HEK293 (cell line): ENCODE data around the gene MALSU1.
A peak's percentile ranks its signal among the peaks of the same experiment; 100 is the strongest.

ENCODE experiments used
- CTCF ChIA-PET: fragments of 350-600 bp; formaldehyde crosslinking; extraction: SDS; loops from one replicate; lab custom pipeline; 2021; ENCODE audit warnings: antibody characterized with exemption; lab: Yijun Ruan, JAX
- POLR2A ChIA-PET: fragments of 300-600 bp; formaldehyde crosslinking; extraction: SDS; loops from one replicate; lab custom pipeline; 2020; ENCODE audit warnings: antibody characterized with exemption, inconsistent platforms; lab: Yijun Ruan, JAX
- H3K27ac ChIP-seq: fragments of 200-500 bp; sonication (Bioruptor generic); 2 replicates; pipeline ENCODE4 v1.5.1; 2014; ENCODE audit warnings: low read depth, low read length, control low read depth, inconsistent platforms; ENCODE audit errors: extremely low read depth
- H3K36me3 ChIP-seq, 2 experiments: fragments of 200-500 bp in 1 of 2; sonication (Bioruptor generic) in 1 of 2; 1 replicate in 1 of 2; 2 replicates in 1 of 2; pipeline ENCODE4 v1.5.1; 2014 to 2017; ENCODE audit warnings: inconsistent platforms in 2 of 2, low read length in 2 of 2; ENCODE audit not compliant: control insufficient read depth in 2 of 2, insufficient read depth in 1 of 2
- H3K4me1 ChIP-seq: fragments of 200-500 bp; sonication (Bioruptor generic); 2 replicates; pipeline ENCODE4 v1.5.1; 2014; ENCODE audit warnings: mild to moderate bottlenecking, low read length, inconsistent platforms; ENCODE audit not compliant: control insufficient read depth, insufficient read depth
- H3K4me3 ChIP-seq: 2 replicates; pipeline ENCODE4 v1.5.1; 2011; ENCODE audit warnings: low read depth, mild to moderate bottlenecking, control low read depth, low read length, moderate library complexity
- H3K9me3 ChIP-seq: fragments of 200-500 bp; sonication (Bioruptor generic); 2 replicates; pipeline ENCODE4 v1.5.1; 2014; ENCODE audit warnings: low read depth, low read length, inconsistent platforms; ENCODE audit not compliant: control insufficient read depth, insufficient read depth
- BCL11A ChIP-seq: fragments of 450-650 bp; formaldehyde crosslinking; IDR thresholded peaks from 2 replicates; pipeline ENCODE4 v1.5.1; 2016; ENCODE audit warnings: low read depth, missing biosample characterization, missing genetic modification characterization
- HOXD13 ChIP-seq: sonication (generic); formaldehyde crosslinking; IDR thresholded peaks from 2 replicates; pipeline ENCODE4 v1.8.0; 2022; ENCODE audit warnings: missing genetic modification reagents, borderline replicate concordance
- KLF16 ChIP-seq: fragments of 450-650 bp; formaldehyde crosslinking; IDR thresholded peaks from 2 replicates; pipeline ENCODE4 v1.5.1; 2017; ENCODE audit warnings: missing biosample characterization, missing genetic modification characterization
- MZF1 ChIP-seq: fragments of 450-650 bp; formaldehyde crosslinking; IDR thresholded peaks from 2 replicates; pipeline ENCODE4 v1.5.1; 2017; ENCODE audit warnings: missing biosample characterization, missing genetic modification characterization, borderline replicate concordance
- SETDB1 ChIP-seq: IDR thresholded peaks from one replicate; pipeline ENCODE4 v1.6.1; 2017; ENCODE audit warnings: mild to moderate bottlenecking, low read length, moderate library complexity, mixed read lengths; ENCODE audit not compliant: insufficient read length
- YY2 ChIP-seq: fragments of 450-650 bp; formaldehyde crosslinking; IDR thresholded peaks from 2 replicates; pipeline ENCODE4 v1.5.1; 2016; ENCODE audit warnings: missing biosample characterization, missing genetic modification characterization
- ZBTB48 ChIP-seq: fragments of 450-650 bp; formaldehyde crosslinking; IDR thresholded peaks from 2 replicates; pipeline ENCODE4 v1.5.1; 2016; ENCODE audit warnings: missing biosample characterization, missing genetic modification characterization
- ZFP37 ChIP-seq: fragments of 450-650 bp; formaldehyde crosslinking; IDR thresholded peaks from 2 replicates; pipeline ENCODE4 v1.5.1; 2016; ENCODE audit warnings: missing biosample characterization, missing genetic modification characterization
- ZNF10 ChIP-seq: fragments of 450-650 bp; formaldehyde crosslinking; IDR thresholded peaks from 2 replicates; pipeline ENCODE4 v1.5.1; 2017; ENCODE audit warnings: missing biosample characterization, missing genetic modification characterization
- ZNF133 ChIP-seq: fragments of 450-650 bp; formaldehyde crosslinking; IDR thresholded peaks from 2 replicates; pipeline ENCODE4 v1.5.1; 2016; ENCODE audit warnings: missing biosample characterization, missing genetic modification characterization
- ZNF155 ChIP-seq: fragments of 450-650 bp; formaldehyde crosslinking; IDR thresholded peaks from 2 replicates; pipeline ENCODE4 v1.5.1; 2016; ENCODE audit warnings: missing biosample characterization, missing genetic modification characterization
- ZNF19 ChIP-seq: fragments of 450-650 bp; formaldehyde crosslinking; IDR thresholded peaks from 2 replicates; pipeline ENCODE4; 2016; ENCODE audit warnings: missing biosample characterization, missing genetic modification characterization, low read depth
- ZNF211 ChIP-seq: fragments of 450-650 bp; formaldehyde crosslinking; IDR thresholded peaks from 2 replicates; pipeline ENCODE4 v1.5.1; 2016; ENCODE audit warnings: low read depth, missing biosample characterization, missing genetic modification characterization
- ZNF223 ChIP-seq: fragments of 450-650 bp; formaldehyde crosslinking; IDR thresholded peaks from 2 replicates; pipeline ENCODE4 v1.5.1; 2016; ENCODE audit warnings: missing biosample characterization, missing genetic modification characterization
- ZNF248 ChIP-seq: fragments of 450-650 bp; formaldehyde crosslinking; IDR thresholded peaks from 2 replicates; pipeline ENCODE4 v1.5.1; 2017; ENCODE audit warnings: missing biosample characterization, missing genetic modification characterization
- ZNF426 ChIP-seq: fragments of 450-650 bp; formaldehyde crosslinking; IDR thresholded peaks from 2 replicates; pipeline ENCODE4 v1.5.1; 2017; ENCODE audit warnings: missing biosample characterization, missing genetic modification characterization, mild to moderate bottlenecking, inconsistent platforms, moderate library complexity
- ZNF510 ChIP-seq: fragments of 450-650 bp; formaldehyde crosslinking; IDR thresholded peaks from 2 replicates; pipeline ENCODE4 v1.5.1; 2018; ENCODE audit warnings: mild to moderate bottlenecking, missing genetic modification characterization, missing biosample characterization; ENCODE audit not compliant: insufficient replicate concordance
- ZNF529 ChIP-seq: fragments of 450-650 bp; formaldehyde crosslinking; IDR thresholded peaks from 2 replicates; pipeline ENCODE4 v1.5.1; 2017; ENCODE audit warnings: missing genetic modification characterization, missing biosample characterization; ENCODE audit not compliant: insufficient replicate concordance
- ZNF549 ChIP-seq: fragments of 450-650 bp; IDR thresholded peaks from 2 replicates; pipeline ENCODE4 v1.5.1; 2018; ENCODE audit warnings: missing biosample characterization, missing genetic modification characterization, mild to moderate bottlenecking, inconsistent platforms, moderate library complexity
- ZNF596 ChIP-seq: fragments of 450-650 bp; IDR thresholded peaks from 2 replicates; pipeline ENCODE4 v1.5.0; 2018; ENCODE audit warnings: missing biosample characterization, mild to moderate bottlenecking, missing genetic modification characterization, moderate library complexity
- ZNF629 ChIP-seq: fragments of 450-650 bp; formaldehyde crosslinking; IDR thresholded peaks from 2 replicates; pipeline ENCODE4 v1.5.1; 2017; ENCODE audit warnings: missing biosample characterization, missing genetic modification characterization
- ZNF677 ChIP-seq: fragments of 450-650 bp; IDR thresholded peaks from 2 replicates; pipeline ENCODE4 v1.5.0; 2018; ENCODE audit warnings: missing biosample characterization, mild to moderate bottlenecking, missing genetic modification characterization, moderate library complexity
- ZSCAN18 ChIP-seq: fragments of 450-650 bp; formaldehyde crosslinking; IDR thresholded peaks from 2 replicates; pipeline ENCODE4 v1.5.1; 2016; ENCODE audit warnings: missing biosample characterization, missing genetic modification characterization

MALSU1 gene

GRCh38 chr7:23337374-23337773, 38.2 kb downstream of the MALSU1 start:
- TF ChIP-seq KLF16 (tag by site-specific recombination) (no peak), ZNF549 (tag by site-specific recombination) (peak; percentile 31; the same call in 1 of the 2 replicates), ZNF510 (tag by site-specific recombination) (peak; percentile 70)
- Histone ChIP-seq H3K9me3 (no peaks in the 10 kb centered on the region; the same call in 1 of the 2 replicates), H3K4me1 (peaks cover 34% of the 10 kb centered on the region), H3K4me3 (no peak overlapping the region), H3K27ac (no peak overlapping the region), H3K36me3 (peaks cover 29 to 71% of the 10 kb centered on the region in 2 experiments)
- POLR2A ChIA-PET, result no interaction called here
- CTCF ChIA-PET, result interaction anchor here (1.3 to 1.6 kb wide), 2 partner anchors 9 to 11 kb away, joined by 4 read pairs; no protein-coding TSS in a partner anchor

- no peak overlapping the region for H3K27ac ChIP-seq
- no peak overlapping the region for H3K4me3 ChIP-seq
- H3K4me1 ChIP-seq, result peaks cover 24% of the 10 kb centered on the region
- POLR2A ChIA-PET, result no interaction called here
- H3K9me3 ChIP-seq, result no peaks in the 10 kb centered on the region; the same call in 1 of the 2 replicates
- CTCF ChIA-PET, result interaction anchor here (0.6 kb wide), 1 partner anchor 41 kb away, joined by 3 read pairs; no protein-coding TSS in a partner anchor
- peaks cover 29 to 72% of the 10 kb centered on the region in 2 experiments for H3K36me3 ChIP-seq
- TF ChIP-seq ZBTB48 (tag by site-specific recombination), result no peak
- TF ChIP-seq ZNF223, result no peak
- no peak for TF ChIP-seq ZNF248
- no peak for TF ChIP-seq ZFP37 (tag by site-specific recombination)
- TF ChIP-seq HOXD13 (CRISPR knock-in tag), result no peak
- no peak for TF ChIP-seq ZNF10 (tag by site-specific recombination)
- TF ChIP-seq ZNF133 (tag by site-specific recombination), result no peak
Measured at GRCh38 chr7:23338439-23338838, 39.3 kb downstream of the MALSU1 start.

DNA sequence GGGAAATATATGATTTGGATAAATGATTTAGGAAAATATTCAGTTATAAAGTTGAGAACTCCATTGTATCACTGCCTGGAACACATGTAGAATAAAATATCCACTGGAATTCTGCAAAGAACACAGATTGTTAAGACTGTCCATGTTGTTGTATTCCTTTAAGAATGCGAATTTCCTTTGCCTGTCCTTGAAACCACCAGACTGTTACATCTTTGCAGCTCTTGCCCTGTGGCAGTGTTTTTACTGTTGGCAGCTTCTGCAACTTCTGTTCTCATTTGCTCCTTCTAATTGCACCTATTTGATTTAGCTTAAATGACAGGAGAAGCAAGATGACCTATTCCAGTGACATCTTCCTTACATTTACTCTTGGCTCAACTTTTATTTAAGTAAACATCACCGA, 39.7 kb downstream of the MALSU1 start:
- H3K36me3 ChIP-seq, result peaks cover 29 to 73% of the 10 kb centered on the region in 2 experiments
- no peak overlapping the region for H3K27ac ChIP-seq
- no peaks in the 10 kb centered on the region; the same call in 1 of the 2 replicates for H3K9me3 ChIP-seq
- CTCF ChIA-PET, result interaction anchor here (0.6 to 1.2 kb wide), 2 partner anchors 9 to 40 kb away, joined by 3 to 4 read pairs; no protein-coding TSS in a partner anchor
- no peak overlapping the region for H3K4me3 ChIP-seq
- POLR2A ChIA-PET, result interaction anchor here (0.8 kb wide), 1 partner anchor 22 kb away, joined by 3 read pairs; no protein-coding TSS in a partner anchor
- peaks cover 20% of the 10 kb centered on the region for H3K4me1 ChIP-seq
- TF ChIP-seq ZNF677 (tag by site-specific recombination), result no peak
- no peak for TF ChIP-seq ZSCAN18 (tag by site-specific recombination)
- no peak for TF ChIP-seq BCL11A (tag by site-specific recombination)
- no peak for TF ChIP-seq ZNF211 (tag by site-specific recombination)
- no peak for TF ChIP-seq ZNF426
- TF ChIP-seq YY2, result no peak
- TF ChIP-seq ZNF596, result no peak
- no peak for TF ChIP-seq ZNF19 (tag by site-specific recombination)
- TF ChIP-seq SETDB1, result no peak
- TF ChIP-seq MZF1 (tag by site-specific recombination), result no peak
- no peak for TF ChIP-seq ZNF155
- no peak for TF ChIP-seq ZNF629 (tag by site-specific recombination)
- no peak for TF ChIP-seq ZNF529
